NCI-H1694 treated with DMSO at 0.1 percent for 48 hours (cell line): ENCODE measurements around the gene TBC1D8.
"Not testable (repeated sequence)": the region's sequence is repeated elsewhere in the genome, so short reads cannot be mapped to it uniquely, and the experiment has no call there.

Experiments used
- DNase-seq: peaks from one replicate; lab custom pipeline; 2025; lab: John Stamatoyannopoulos, UW

The TBC1D8 gene

GRCh38 chr2:101151146-101151858 lies at the start of gene TBC1D8:
Gene TBC1D8, minus strand, starts transcription at chr2:101151382. Its CDS starts 129 bp downstream, at chr2:101151253.
- peak; percentile 58 for DNase-seq

GRCh38 chr2:101200676-101201075 lies 49.5 kb upstream of the TBC1D8 start:
- DNase-seq, result no peak

- DNase-seq, result no peak
Measured at GRCh38 chr2:101199251-101199791, 48.1 kb upstream of the TBC1D8 start.

- no peak for DNase-seq
Measured at GRCh38 chr2:101197814-101198213, 46.6 kb upstream of the TBC1D8 start.

- DNase-seq, result no peak
Measured at GRCh38 chr2:101197215-101197745, 46.1 kb upstream of the TBC1D8 start.

GRCh38 chr2:101195871-101196661 lies 44.9 kb upstream of the TBC1D8 start:
- DNase-seq, result no peak

- DNase-seq, result no peak
Measured at GRCh38 chr2:101193033-101193626, 41.9 kb upstream of the TBC1D8 start.

GRCh38 chr2:101190747-101191516 lies 39.8 kb upstream of the TBC1D8 start:
- DNase-seq, result no peak

- DNase-seq, result peak; percentile 24
Measured at GRCh38 chr2:101188683-101189405, 37.7 kb upstream of the TBC1D8 start.

GRCh38 chr2:101187131-101187530 lies 35.9 kb upstream of the TBC1D8 start:
- no peak for DNase-seq

- DNase-seq, result no peak
Measured at GRCh38 chr2:101185656-101186055, 34.5 kb upstream of the TBC1D8 start.

GRCh38 chr2:101185085-101185484 lies 33.9 kb upstream of the TBC1D8 start:
- DNase-seq, result no peak

GRCh38 chr2:101179982-101180381 lies 28.8 kb upstream of the TBC1D8 start:
- DNase-seq, result no peak

- no peak for DNase-seq
Measured at GRCh38 chr2:101176803-101177202, 25.6 kb upstream of the TBC1D8 start.

GRCh38 chr2:101175991-101176390 lies 24.8 kb upstream of the TBC1D8 start:
- DNase-seq, result no peak

- DNase-seq, result no peak
Measured at GRCh38 chr2:101173707-101174295, 22.6 kb upstream of the TBC1D8 start.

- DNase-seq, result not testable (repeated sequence)
Measured at GRCh38 chr2:101169822-101170221, 18.6 kb upstream of the TBC1D8 start.

GRCh38 chr2:101168706-101169105 lies 17.5 kb upstream of the TBC1D8 start:
- no peak for DNase-seq

- not testable (repeated sequence) for DNase-seq
Measured at GRCh38 chr2:101167532-101167931, 16.4 kb upstream of the TBC1D8 start.

- no peak for DNase-seq
Measured at GRCh38 chr2:101164021-101164420, 12.8 kb upstream of the TBC1D8 start.
